ENCODE measurements around the gene LMBRD2. TPM values are rescaled to one million over a fixed set of nuclear protein-coding genes. Genes with fewer than 3 reads are reported as not detected.

Gene LMBRD2
- total and polyA plus RNA-seq, 9 donors, result 2.0 to 8.8 (median 6.3) TPM

DNA sequence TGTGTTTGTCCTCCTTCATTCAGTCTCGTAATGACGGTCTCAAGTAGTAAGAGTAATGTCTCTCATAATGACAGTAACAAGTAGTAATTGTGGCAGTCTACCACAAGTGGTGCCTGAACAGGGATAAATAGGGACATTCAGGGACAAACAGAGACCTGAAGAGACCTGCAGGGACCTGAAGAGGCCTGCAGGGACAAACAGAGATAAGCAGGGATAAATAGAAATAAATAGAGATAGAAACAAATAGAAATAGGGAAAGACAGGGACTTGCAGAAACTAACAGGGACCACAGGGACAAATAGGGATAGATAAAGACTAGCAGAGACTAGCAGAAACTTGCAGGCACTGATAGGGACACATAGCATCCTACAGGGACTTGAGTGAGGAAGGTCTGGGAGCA, 92.9 kb downstream of the LMBRD2 start:
- no peaks in the 10 kb centered on the region for H3K36me3 ChIP-seq
- 87 to 89% (median 89%) methylated on average over 2 of the region's 2 CpGs for WGBS, 3 donors
- TF ChIP-seq POLR2A (IDR thresholded peaks at IDR 0.05) (no peak), EP300 (IDR thresholded peaks at IDR 0.05) (no peak)
- TF ChIP-seq, protein P1, sequence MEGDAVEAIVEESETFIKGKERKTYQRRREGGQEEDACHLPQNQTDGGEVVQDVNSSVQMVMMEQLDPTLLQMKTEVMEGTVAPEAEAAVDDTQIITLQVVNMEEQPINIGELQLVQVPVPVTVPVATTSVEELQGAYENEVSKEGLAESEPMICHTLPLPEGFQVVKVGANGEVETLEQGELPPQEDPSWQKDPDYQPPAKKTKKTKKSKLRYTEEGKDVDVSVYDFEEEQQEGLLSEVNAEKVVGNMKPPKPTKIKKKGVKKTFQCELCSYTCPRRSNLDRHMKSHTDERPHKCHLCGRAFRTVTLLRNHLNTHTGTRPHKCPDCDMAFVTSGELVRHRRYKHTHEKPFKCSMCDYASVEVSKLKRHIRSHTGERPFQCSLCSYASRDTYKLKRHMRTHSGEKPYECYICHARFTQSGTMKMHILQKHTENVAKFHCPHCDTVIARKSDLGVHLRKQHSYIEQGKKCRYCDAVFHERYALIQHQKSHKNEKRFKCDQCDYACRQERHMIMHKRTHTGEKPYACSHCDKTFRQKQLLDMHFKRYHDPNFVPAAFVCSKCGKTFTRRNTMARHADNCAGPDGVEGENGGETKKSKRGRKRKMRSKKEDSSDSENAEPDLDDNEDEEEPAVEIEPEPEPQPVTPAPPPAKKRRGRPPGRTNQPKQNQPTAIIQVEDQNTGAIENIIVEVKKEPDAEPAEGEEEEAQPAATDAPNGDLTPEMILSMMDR (IDR thresholded peaks at IDR 0.05), result no peak
- H3K27me3 ChIP-seq, result no peaks in the 10 kb centered on the region
- intact Hi-C loops (cut with DNase I), result no loop called here
- no peak overlapping the region for H3K27ac ChIP-seq
- no peak overlapping the region for H3K4me3 ChIP-seq
- H3K9me3 ChIP-seq, result no peaks in the 10 kb centered on the region
- H3K4me1 ChIP-seq (ENCODE audit: insufficient read depth), result no peaks in the 10 kb centered on the region
- DNase-seq, result no peak

DNA sequence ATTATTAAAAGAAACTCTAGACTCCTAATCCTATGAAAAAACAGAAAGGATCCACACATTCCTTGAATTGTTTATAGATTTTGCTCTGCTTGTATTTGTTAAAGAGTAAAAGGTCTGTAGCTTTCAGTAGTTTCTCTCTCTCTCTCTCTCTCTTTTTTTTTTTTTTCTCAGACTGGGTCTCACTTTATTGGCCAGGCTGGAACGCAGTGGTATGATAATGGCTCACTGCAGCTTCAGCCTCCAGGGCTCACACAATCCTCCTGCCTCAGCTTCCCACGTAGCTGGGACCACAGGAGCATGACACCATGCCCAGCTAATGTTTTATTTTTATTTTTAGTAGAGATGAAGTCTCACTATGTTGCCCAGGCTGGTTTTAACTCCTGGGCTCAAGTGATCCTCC, 94.3 kb downstream of the LMBRD2 start:
- H3K27ac ChIP-seq, result no peak overlapping the region
- H3K27me3 ChIP-seq, result no peaks in the 10 kb centered on the region
- H3K36me3 ChIP-seq, result no peaks in the 10 kb centered on the region
- intact Hi-C loops (cut with DNase I), result no loop called here
- no peak for DNase-seq
- WGBS, 3 donors, result 25 to 65% (median 26%) methylated on average over 2 of the region's 2 CpGs
- H3K4me3 ChIP-seq, result no peak overlapping the region
- H3K4me1 ChIP-seq (ENCODE audit: insufficient read depth), result no peaks in the 10 kb centered on the region
- H3K9me3 ChIP-seq, result no peaks in the 10 kb centered on the region
- TF ChIP-seq, protein P1 (IDR thresholded peaks at IDR 0.05), result no peak
- TF ChIP-seq POLR2A (IDR thresholded peaks at IDR 0.05) (no peak), EP300 (IDR thresholded peaks at IDR 0.05) (no peak)

DNA sequence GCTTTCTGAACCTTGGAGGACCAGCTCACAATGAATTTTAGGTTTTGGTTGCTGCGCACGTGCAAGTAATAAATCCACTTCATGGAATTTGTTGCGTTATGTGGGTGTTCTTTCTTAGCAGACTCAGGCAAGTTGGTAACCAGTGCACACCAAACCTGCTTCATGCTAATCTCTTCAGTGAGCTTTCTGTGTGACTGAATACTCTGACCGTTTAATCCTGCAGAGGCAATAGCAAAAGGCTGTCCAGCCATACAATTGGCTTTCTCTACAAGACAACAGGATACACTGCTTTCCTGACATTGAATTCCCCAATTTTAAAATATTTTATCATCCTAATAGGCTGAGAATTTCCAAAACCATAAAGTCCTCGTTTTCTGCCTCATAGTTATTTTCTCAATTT, 95.3 kb downstream of the LMBRD2 start:
- WGBS, 3 donors, result 33 to 59% (median 50%) methylated on average over 5 of the region's 5 CpGs
- no peak overlapping the region for H3K27ac ChIP-seq
- H3K4me1 ChIP-seq (ENCODE audit: insufficient read depth), result no peaks in the 10 kb centered on the region
- no peak for DNase-seq
- intact Hi-C loops (cut with DNase I), result no loop called here
- no peaks in the 10 kb centered on the region for H3K36me3 ChIP-seq
- TF ChIP-seq POLR2A (IDR thresholded peaks at IDR 0.05) (no peak), EP300 (IDR thresholded peaks at IDR 0.05) (no peak)
- TF ChIP-seq, protein P1 (IDR thresholded peaks at IDR 0.05), result no peak
- no peaks in the 10 kb centered on the region for H3K9me3 ChIP-seq
- no peaks in the 10 kb centered on the region for H3K27me3 ChIP-seq
- H3K4me3 ChIP-seq, result no peak overlapping the region

- Histone ChIP-seq H3K9me3 (no peaks in the 10 kb centered on the region), H3K27ac (no peak overlapping the region), H3K4me3 (no peak overlapping the region), H3K36me3 (no peaks in the 10 kb centered on the region), H3K4me1 (ENCODE audit: insufficient read depth) (no peaks in the 10 kb centered on the region), H3K27me3 (no peaks in the 10 kb centered on the region)
- TF ChIP-seq EP300 (IDR thresholded peaks at IDR 0.05) (no peak), POLR2A (IDR thresholded peaks at IDR 0.05) (no peak)
- TF ChIP-seq, protein P1 (IDR thresholded peaks at IDR 0.05), result no peak
- intact Hi-C loops (cut with DNase I), result no loop called here
- 78 to 80% (median 79%) methylated on average over 5 of the region's 5 CpGs for WGBS, 3 donors
- no peak for DNase-seq
Observed at GRCh38 chr5:36055984-36056383, 95.7 kb downstream of the LMBRD2 start.

DNA sequence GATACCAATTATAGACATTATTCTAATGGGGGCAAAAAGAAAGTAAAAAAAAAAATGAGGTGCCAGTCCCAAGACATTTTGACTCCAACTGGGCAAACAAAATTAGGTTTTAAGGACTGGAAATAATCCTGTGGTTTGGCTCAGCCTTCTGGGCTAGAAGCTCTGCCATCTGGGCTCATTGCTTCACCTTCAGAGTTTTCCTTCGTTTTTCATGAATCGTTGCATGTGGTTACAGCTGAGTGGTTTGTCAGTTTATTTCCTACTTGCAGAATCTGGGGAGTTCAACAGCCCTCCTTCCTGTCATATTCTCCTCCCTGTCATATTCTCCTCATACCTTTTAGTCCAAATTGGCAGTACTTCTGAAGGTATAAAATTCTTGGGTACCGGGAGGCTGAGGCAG, 97.0 kb downstream of the LMBRD2 start:
- Histone ChIP-seq H3K27ac (no peak overlapping the region), H3K9me3 (no peaks in the 10 kb centered on the region), H3K4me3 (no peak overlapping the region), H3K4me1 (ENCODE audit: insufficient read depth) (no peaks in the 10 kb centered on the region), H3K27me3 (no peaks in the 10 kb centered on the region), H3K36me3 (no peaks in the 10 kb centered on the region)
- WGBS, 3 donors, result 86 to 91% (median 88%) methylated on average over 3 of the region's 3 CpGs
- TF ChIP-seq EP300 (IDR thresholded peaks at IDR 0.05), result no peak
- TF ChIP-seq, protein P1 (IDR thresholded peaks at IDR 0.05), result no peak
- TF ChIP-seq POLR2A (IDR thresholded peaks at IDR 0.05), result no peak
- DNase-seq, result no peak
- intact Hi-C loops (cut with DNase I), result no loop called here
